Omental fat pad (tissue), 4 donors: Measurements from ENCODE around the gene PPP6R3. TPM values are rescaled to one million over a fixed set of nuclear protein-coding genes. Genes with fewer than 3 reads are reported as not detected.

ENCODE experiments used
- ATAC-seq: fragments of 150-250 bp; one replicate; pipeline ENCODE4 v1.9.1; 2016; ENCODE audit warnings: mild to moderate bottlenecking, moderate library complexity; ENCODE audit not compliant: low FRiP score
- DNase-seq: peaks from one replicate; pipeline ENCODE4 v3.0.0-alpha.2; 2019; ENCODE audit warnings: low spot score
- total RNA-seq, 4 donors: library from RNA; depleted of rRNA; stranded (reverse); fragments of >200 nt; gene quantifications; one replicate each; pipeline ENCODE4 v1.1.0, GENCODE V29; 2016
- TF ChIP-seq, protein P1 (sequence below), 3 donors: fragments of 450-650 bp; IDR thresholded peaks; one replicate each; pipeline ENCODE4 v1.5.1; 2016 to 2017; ENCODE audit warnings: antibody characterized with exemption in 3 of 3, mild to moderate bottlenecking in 3 of 3, moderate library complexity in 2 of 3

The PPP6R3 gene
- total RNA-seq, 4 donors from 2014 or later, result 104 to 137 (median 119) TPM

DNA sequence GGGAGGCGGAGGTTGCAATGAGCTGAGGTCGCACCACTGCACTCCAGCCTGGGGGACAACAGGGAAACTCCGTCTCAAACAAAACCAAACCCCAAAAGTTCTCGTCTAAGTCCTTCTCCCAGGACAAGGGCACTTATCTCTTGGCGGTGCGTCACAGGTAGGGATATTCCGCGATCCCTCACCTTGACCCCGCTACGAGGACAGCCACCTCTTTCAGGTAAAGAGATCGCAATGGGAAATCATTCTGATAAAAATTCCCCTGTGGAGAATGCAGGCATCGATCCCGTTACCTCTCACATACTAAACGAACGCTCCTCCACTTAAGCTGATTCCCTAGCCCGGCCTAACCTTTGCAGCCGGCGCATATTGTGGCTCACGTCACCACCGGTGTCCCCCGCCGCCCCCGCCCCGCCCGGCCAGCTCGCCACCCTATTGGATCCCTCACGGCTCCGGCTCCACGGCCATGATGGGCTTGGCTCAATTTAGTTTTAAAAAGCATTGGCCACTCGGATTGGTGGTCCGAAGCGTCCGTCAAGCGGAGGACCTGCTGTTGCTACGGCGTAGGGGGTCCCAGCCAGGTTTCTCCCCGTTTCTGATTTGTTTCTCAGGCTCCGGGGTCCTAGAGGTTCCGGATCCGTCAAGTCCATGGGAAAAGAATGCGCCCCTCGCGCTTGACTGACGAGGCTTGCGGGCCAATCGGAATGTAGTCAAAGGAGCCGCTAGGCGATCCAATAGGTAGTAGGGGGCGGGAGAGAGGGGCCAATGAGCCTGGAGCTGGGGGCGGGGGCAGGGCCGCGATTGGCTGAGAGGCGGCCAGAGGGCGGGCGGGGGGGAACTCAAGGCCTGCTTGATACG is 439 bp upstream of the PPP6R3 start:
- ATAC-seq (peak; percentile 96), DNase-seq (peak; percentile 90)
- TF ChIP-seq, protein P1, sequence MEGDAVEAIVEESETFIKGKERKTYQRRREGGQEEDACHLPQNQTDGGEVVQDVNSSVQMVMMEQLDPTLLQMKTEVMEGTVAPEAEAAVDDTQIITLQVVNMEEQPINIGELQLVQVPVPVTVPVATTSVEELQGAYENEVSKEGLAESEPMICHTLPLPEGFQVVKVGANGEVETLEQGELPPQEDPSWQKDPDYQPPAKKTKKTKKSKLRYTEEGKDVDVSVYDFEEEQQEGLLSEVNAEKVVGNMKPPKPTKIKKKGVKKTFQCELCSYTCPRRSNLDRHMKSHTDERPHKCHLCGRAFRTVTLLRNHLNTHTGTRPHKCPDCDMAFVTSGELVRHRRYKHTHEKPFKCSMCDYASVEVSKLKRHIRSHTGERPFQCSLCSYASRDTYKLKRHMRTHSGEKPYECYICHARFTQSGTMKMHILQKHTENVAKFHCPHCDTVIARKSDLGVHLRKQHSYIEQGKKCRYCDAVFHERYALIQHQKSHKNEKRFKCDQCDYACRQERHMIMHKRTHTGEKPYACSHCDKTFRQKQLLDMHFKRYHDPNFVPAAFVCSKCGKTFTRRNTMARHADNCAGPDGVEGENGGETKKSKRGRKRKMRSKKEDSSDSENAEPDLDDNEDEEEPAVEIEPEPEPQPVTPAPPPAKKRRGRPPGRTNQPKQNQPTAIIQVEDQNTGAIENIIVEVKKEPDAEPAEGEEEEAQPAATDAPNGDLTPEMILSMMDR (IDR thresholded peaks at IDR 0.05), result no peak

DNA sequence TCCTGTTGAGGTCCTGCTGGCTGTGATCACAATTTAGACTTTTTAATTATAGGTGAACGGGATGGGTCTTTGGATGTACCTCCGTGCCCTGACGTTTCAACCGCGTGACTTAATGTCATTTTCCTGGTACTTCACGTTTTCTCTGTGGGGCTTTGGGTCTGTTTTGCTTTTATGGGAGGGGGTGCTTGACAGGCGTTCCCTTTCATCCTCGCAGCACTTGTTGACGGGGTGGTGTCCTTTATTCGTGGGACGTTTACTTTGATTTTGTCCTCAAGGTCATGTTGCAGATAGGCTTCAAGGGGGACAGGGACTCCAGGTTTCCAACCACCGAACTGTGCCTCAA is 994 bp downstream of the PPP6R3 start:
- DNase-seq (no peak), ATAC-seq (no peak)
- TF ChIP-seq, protein P1 (IDR thresholded peaks at IDR 0.05), result no peak

DNA sequence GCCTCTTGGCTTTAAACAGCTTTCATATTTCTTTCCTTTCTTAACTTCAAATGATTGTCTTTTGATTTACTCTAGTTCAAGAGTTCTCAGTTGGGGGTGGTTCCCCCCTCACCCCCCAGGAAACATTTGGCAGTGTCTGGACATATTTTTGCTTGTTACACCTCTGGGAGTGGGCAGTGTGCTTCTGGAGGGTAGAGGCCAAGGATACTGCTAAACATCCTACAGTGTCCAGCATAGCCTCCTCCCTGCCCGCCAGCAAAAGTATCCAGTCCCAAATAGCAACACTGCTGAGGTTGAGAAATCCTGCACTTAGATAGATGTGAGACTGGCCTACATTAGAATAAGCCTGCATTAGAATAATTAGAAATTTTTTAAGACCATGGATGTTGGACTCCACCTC is 3.2 kb downstream of the PPP6R3 start:
- no peak for ATAC-seq
- DNase-seq, result no peak
- TF ChIP-seq, protein P1 (IDR thresholded peaks at IDR 0.05), result no peak

DNA sequence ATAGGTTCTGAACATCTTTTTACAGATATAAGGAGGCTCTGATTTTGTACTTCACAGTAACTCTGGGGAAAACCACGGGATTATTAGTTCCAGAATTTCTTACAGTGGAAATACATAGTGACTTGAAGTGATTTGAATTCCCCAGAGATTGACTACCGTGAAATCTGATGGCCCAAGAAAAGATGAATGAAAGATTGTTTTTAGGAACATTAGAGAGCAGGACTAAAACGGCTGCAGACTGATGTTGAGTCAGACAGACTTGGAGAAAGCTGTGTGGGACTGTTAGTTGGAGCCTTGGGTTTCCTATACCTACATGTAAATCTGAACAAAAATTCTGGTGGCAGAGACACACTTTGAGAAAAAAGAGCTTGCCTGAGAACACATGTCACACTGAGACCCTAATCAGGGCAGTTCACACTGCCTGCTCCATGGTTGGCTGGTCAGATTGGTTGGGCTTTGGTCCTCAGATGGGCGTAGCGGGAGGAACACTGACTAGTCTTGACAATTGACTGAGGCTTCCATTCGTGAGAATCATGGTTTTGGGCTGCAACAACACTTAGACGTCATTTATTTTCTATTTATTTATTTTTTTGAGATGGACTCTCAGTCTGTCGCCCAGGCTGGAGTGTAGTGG is 6.8 kb downstream of the PPP6R3 start:
- no peak for DNase-seq
- TF ChIP-seq, protein P1 (IDR thresholded peaks at IDR 0.05), result no peak

DNA sequence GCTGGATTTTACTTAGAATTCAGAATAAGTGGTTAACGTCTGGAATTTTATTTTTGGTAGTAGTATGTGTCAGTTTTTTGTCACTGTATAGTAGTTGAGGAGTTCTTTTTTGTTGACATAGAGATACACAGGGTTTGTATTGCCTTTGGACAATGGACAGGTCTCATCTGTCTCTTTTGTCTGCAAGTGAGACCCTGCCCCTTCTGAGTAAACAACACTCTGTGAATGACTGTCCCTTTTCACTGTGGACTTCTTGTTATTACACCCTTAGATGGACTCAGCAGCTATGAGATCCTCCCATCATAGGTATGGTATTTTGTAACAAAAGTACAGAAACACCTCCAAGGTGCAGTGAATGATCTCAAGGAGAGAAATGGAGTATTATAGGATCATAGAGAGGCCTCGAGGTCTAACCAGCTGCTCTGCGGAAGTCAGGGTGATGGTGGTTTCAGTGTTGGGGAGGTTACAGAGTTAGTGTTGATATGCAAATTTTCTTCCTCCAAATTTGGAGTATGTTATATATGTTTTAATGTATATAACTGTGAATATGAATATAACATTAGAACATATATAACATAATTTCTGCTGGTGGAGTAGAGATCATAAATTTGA is 7.8 kb downstream of the PPP6R3 start:
- TF ChIP-seq, protein P1 (IDR thresholded peaks at IDR 0.05), result no peak
- no peak for DNase-seq
- no peak for ATAC-seq

More for the DNA sequence above, 6.8 kb downstream of the PPP6R3 start:
- no peak for ATAC-seq

DNA sequence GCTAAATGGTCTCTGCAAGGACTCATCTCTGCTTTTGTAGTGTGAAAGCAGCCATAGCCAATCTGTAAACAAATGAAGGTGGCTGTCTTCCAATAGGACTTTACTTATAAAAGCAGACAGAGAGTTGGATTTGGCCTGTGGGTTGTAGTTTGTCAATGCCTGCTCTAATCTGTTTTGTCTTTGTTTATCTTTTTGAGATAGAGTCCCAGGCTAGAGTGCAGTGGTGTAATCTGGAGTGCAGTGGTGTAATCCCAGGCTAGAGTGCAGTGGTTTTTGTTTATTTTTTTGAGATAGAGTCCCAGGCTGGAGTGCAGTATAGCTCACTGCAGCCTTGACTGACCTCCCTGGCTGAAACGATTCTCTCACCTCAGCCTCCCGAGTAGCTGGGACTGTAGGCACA is 8.6 kb downstream of the PPP6R3 start:
- DNase-seq (no peak), ATAC-seq (no peak)
- TF ChIP-seq, protein P1 (IDR thresholded peaks at IDR 0.05), result no peak
